ENCODE measurements around the gene TBX2.
A peak's percentile ranks its signal among the peaks of the same experiment; 100 is the strongest.

The TBX2 gene

GRCh38 chr17:61395983-61396585 is 3.6 kb upstream of the TBX2 start:
- H3K9me3 ChIP-seq (ENCODE audit: control insufficient read depth, low read length), result no peaks in the 10 kb centered on the region
- no peak for DNase-seq
- peaks cover 36% of the 10 kb centered on the region for H3K4me1 ChIP-seq (ENCODE audit: control insufficient read depth, insufficient read depth, low read length, poor library complexity, severe bottlenecking)
- no peak overlapping the region for H3K4me3 ChIP-seq (ENCODE audit: insufficient read depth, low read depth, low read length, poor library complexity, severe bottlenecking)
- H3K27me3 ChIP-seq (replicated peaks; ENCODE audit: control insufficient read depth, insufficient read depth, low read length, poor library complexity, severe bottlenecking), result peaks cover 39% of the 10 kb centered on the region
- H3K36me3 ChIP-seq (ENCODE audit: control insufficient read depth, insufficient read depth, low read length), result no peaks in the 10 kb centered on the region
- H3K27ac ChIP-seq (ENCODE audit: insufficient read depth, low read length, poor library complexity, severe bottlenecking), result no peak overlapping the region

DNA sequence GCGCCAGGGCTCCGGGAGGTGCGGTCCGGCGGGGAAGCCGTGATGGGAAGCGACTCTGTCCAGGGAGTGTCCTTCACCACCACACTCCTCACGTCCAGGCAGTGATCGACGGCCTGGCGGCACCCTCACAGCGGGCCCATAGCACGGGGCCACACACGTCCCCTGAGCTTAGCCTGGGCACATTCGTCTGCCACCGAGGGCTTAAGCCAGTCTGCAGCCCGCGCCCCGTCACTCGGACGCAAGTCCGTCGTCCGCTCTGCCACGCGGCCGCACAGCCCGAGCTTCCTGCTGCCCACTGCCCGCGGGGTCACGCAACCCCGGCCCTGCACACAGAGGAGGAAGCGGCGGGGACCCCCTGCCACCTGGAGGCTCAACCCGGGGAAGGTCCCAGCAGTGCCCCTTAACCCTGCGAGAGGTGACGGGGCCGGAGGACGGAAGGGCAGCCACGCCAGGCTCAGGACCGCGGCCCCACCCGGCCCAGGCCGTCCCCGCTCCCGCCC is 3.0 kb upstream of the TBX2 start:
- peaks cover 42% of the 10 kb centered on the region for H3K4me1 ChIP-seq (ENCODE audit: control insufficient read depth, insufficient read depth, low read length, poor library complexity, severe bottlenecking)
- no peaks in the 10 kb centered on the region for H3K36me3 ChIP-seq (ENCODE audit: control insufficient read depth, insufficient read depth, low read length)
- H3K9me3 ChIP-seq (ENCODE audit: control insufficient read depth, low read length), result no peaks in the 10 kb centered on the region
- no peak overlapping the region for H3K4me3 ChIP-seq (ENCODE audit: insufficient read depth, low read depth, low read length, poor library complexity, severe bottlenecking)
- H3K27me3 ChIP-seq (replicated peaks; ENCODE audit: control insufficient read depth, insufficient read depth, low read length, poor library complexity, severe bottlenecking), result peaks cover 45% of the 10 kb centered on the region
- no peak for DNase-seq
- no peak overlapping the region for H3K27ac ChIP-seq (ENCODE audit: insufficient read depth, low read length, poor library complexity, severe bottlenecking)

DNA sequence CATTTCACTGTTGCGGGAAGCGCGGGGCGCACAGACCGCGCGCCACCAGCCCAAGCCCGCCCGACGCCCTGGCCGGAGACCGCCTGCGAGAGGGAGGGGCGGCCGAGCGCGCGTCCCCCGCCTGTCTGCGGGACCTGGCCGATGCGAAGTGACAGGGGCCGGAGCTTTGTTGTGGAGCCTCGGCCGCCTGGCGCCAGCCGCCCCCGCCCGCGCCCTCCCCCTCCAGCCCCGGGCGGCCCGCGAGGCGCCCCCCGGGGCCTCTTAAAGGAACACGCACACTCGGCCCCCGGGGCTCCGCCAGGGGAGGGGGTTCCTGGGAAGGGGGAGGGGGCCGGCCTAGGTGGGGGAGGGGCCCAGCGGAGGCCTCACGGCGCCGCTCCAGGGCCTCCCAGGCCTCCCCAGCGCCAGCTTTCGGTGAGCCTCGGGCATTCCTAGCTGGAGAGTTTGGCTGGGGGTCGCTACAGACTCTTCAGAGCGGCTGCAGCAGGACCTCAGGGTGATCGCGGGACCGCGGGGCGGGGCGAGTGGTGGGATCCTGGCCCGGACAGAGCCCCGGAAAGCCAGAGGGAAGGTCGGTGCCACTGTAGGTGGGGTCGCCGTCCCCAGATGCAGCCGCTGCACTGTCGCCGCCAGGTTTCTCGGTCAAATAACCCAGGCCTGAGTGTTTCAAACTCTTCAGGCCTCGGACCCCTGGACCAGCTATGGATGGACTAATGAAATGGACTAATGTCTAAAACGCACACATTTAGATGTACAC is 2.4 kb upstream of the TBX2 start:
- no peaks in the 10 kb centered on the region for H3K36me3 ChIP-seq (ENCODE audit: control insufficient read depth, insufficient read depth, low read length)
- H3K4me1 ChIP-seq (ENCODE audit: control insufficient read depth, insufficient read depth, low read length, poor library complexity, severe bottlenecking), result peaks cover 44% of the 10 kb centered on the region
- H3K27me3 ChIP-seq (replicated peaks; ENCODE audit: control insufficient read depth, insufficient read depth, low read length, poor library complexity, severe bottlenecking), result peaks cover 50% of the 10 kb centered on the region
- H3K27ac ChIP-seq (ENCODE audit: insufficient read depth, low read length, poor library complexity, severe bottlenecking), result no peak overlapping the region
- H3K4me3 ChIP-seq (ENCODE audit: insufficient read depth, low read depth, low read length, poor library complexity, severe bottlenecking), result no peak overlapping the region
- H3K9me3 ChIP-seq (ENCODE audit: control insufficient read depth, low read length), result no peaks in the 10 kb centered on the region
- DNase-seq, result no peak

GRCh38 chr17:61398721-61399130 is 917 bp upstream of the TBX2 start:
- Histone ChIP-seq H3K4me3 (ENCODE audit: insufficient read depth, low read depth, low read length, poor library complexity, severe bottlenecking) (peak overlapping the region; percentile 12), H3K27ac (ENCODE audit: insufficient read depth, low read length, poor library complexity, severe bottlenecking) (no peak overlapping the region), H3K9me3 (ENCODE audit: control insufficient read depth, low read length) (no peaks in the 10 kb centered on the region), H3K27me3 (replicated peaks; ENCODE audit: control insufficient read depth, insufficient read depth, low read length, poor library complexity, severe bottlenecking) (peaks cover 65% of the 10 kb centered on the region), H3K4me1 (ENCODE audit: control insufficient read depth, insufficient read depth, low read length, poor library complexity, severe bottlenecking) (peaks cover 52% of the 10 kb centered on the region), H3K36me3 (ENCODE audit: control insufficient read depth, insufficient read depth, low read length) (no peaks in the 10 kb centered on the region)
- no peak for DNase-seq

GRCh38 chr17:61400066-61400716 is 548 bp downstream of the TBX2 start:
- Histone ChIP-seq H3K4me3 (ENCODE audit: insufficient read depth, low read depth, low read length, poor library complexity, severe bottlenecking) (peak overlapping the region; percentile 22), H3K27ac (ENCODE audit: insufficient read depth, low read length, poor library complexity, severe bottlenecking) (no peak overlapping the region), H3K36me3 (ENCODE audit: control insufficient read depth, insufficient read depth, low read length) (no peaks in the 10 kb centered on the region), H3K4me1 (ENCODE audit: control insufficient read depth, insufficient read depth, low read length, poor library complexity, severe bottlenecking) (peaks cover 66% of the 10 kb centered on the region), H3K27me3 (replicated peaks; ENCODE audit: control insufficient read depth, insufficient read depth, low read length, poor library complexity, severe bottlenecking) (peaks cover 79% of the 10 kb centered on the region), H3K9me3 (ENCODE audit: control insufficient read depth, low read length) (no peaks in the 10 kb centered on the region)
- DNase-seq, result no peak

DNA sequence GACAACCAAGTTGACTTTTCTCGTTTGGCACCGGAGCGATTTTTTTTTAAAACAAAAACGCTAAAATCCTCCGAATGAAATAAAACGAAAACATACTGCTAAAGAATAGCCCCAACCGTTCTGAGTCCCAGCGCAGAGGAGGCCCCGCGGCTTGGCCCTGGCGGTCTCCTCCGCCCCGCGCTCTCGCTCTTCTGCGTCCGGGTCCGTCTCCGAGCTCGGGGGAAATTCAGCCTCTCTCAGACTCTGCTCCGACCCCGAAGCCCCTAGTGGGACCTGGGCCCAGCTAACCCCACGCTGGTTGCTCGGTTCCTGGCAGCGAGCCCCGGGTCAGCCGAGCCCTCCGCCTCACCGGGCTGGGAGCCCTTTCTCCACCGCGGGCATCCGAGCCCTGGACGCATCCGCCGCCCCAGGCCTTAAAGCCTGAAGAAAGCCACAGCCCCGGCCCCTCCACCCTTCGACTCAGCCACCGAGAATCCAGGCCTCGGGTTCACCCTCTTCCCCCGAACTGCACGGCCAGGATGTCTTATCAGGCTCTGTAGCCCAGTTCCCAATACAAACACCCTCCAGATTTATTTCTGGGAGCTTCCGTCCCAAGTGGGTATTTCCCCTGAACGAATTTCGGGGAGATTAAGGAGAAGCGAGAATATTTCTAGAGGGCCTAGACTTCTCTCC is 1.2 kb downstream of the TBX2 start:
- peaks cover 72% of the 10 kb centered on the region for H3K4me1 ChIP-seq (ENCODE audit: control insufficient read depth, insufficient read depth, low read length, poor library complexity, severe bottlenecking)
- peak overlapping the region; percentile 22 for H3K4me3 ChIP-seq (ENCODE audit: insufficient read depth, low read depth, low read length, poor library complexity, severe bottlenecking)

GRCh38 chr17:61401389-61402072 is 1.9 kb downstream of the TBX2 start:
- Histone ChIP-seq H3K9me3 (ENCODE audit: control insufficient read depth, low read length) (no peaks in the 10 kb centered on the region), H3K27me3 (replicated peaks; ENCODE audit: control insufficient read depth, insufficient read depth, low read length, poor library complexity, severe bottlenecking) (peaks cover 87% of the 10 kb centered on the region), H3K4me1 (ENCODE audit: control insufficient read depth, insufficient read depth, low read length, poor library complexity, severe bottlenecking) (peaks cover 71% of the 10 kb centered on the region), H3K4me3 (ENCODE audit: insufficient read depth, low read depth, low read length, poor library complexity, severe bottlenecking) (no peak overlapping the region), H3K27ac (ENCODE audit: insufficient read depth, low read length, poor library complexity, severe bottlenecking) (no peak overlapping the region), H3K36me3 (ENCODE audit: control insufficient read depth, insufficient read depth, low read length) (no peaks in the 10 kb centered on the region)
- DNase-seq, result no peak

More for the DNA sequence above, 1.2 kb downstream of the TBX2 start:
- no peak for DNase-seq
- H3K36me3 ChIP-seq (ENCODE audit: control insufficient read depth, insufficient read depth, low read length), result no peaks in the 10 kb centered on the region
- no peaks in the 10 kb centered on the region for H3K9me3 ChIP-seq (ENCODE audit: control insufficient read depth, low read length)
- H3K27me3 ChIP-seq (replicated peaks; ENCODE audit: control insufficient read depth, insufficient read depth, low read length, poor library complexity, severe bottlenecking), result peaks cover 86% of the 10 kb centered on the region
- H3K27ac ChIP-seq (ENCODE audit: insufficient read depth, low read length, poor library complexity, severe bottlenecking), result no peak overlapping the region

DNA sequence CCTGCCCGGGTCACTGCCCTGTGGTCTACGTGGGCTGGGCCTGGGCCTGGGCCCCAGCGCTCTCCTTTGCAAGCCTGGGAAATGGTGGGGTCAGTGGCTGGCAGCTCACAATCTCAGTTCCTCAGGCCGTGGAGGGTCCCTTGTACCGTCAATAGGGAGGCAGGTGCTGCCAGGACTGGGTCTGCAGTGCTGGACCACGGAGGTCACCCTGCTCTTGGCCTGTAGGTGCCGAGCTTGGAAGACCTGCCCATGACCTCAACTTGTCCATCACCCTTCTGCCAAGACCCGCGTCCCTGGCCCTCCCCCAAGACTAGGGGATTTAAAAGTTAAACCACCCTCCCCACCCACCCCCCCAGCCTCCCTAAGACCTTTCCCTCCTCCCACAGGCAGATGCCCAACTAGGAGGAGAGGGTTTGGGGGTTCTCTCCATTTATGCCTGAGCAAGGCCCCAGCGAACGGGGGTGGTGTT is 2.5 kb downstream of the TBX2 start:
- Histone ChIP-seq H3K36me3 (ENCODE audit: control insufficient read depth, insufficient read depth, low read length) (no peaks in the 10 kb centered on the region), H3K27ac (ENCODE audit: insufficient read depth, low read length, poor library complexity, severe bottlenecking) (no peak overlapping the region), H3K9me3 (ENCODE audit: control insufficient read depth, low read length) (no peaks in the 10 kb centered on the region), H3K4me3 (ENCODE audit: insufficient read depth, low read depth, low read length, poor library complexity, severe bottlenecking) (no peak overlapping the region), H3K27me3 (replicated peaks; ENCODE audit: control insufficient read depth, insufficient read depth, low read length, poor library complexity, severe bottlenecking) (peaks cover 86% of the 10 kb centered on the region), H3K4me1 (ENCODE audit: control insufficient read depth, insufficient read depth, low read length, poor library complexity, severe bottlenecking) (peaks cover 66% of the 10 kb centered on the region)
- no peak for DNase-seq

- DNase-seq, result no peak
- no peaks in the 10 kb centered on the region for H3K9me3 ChIP-seq (ENCODE audit: control insufficient read depth, low read length)
- H3K4me1 ChIP-seq (ENCODE audit: control insufficient read depth, insufficient read depth, low read length, poor library complexity, severe bottlenecking), result peaks cover 57% of the 10 kb centered on the region
- no peaks in the 10 kb centered on the region for H3K36me3 ChIP-seq (ENCODE audit: control insufficient read depth, insufficient read depth, low read length)
- H3K27me3 ChIP-seq (replicated peaks; ENCODE audit: control insufficient read depth, insufficient read depth, low read length, poor library complexity, severe bottlenecking), result peaks cover 87% of the 10 kb centered on the region
- peak overlapping the region; percentile 36 for H3K4me3 ChIP-seq (ENCODE audit: insufficient read depth, low read depth, low read length, poor library complexity, severe bottlenecking)
- no peak overlapping the region for H3K27ac ChIP-seq (ENCODE audit: insufficient read depth, low read length, poor library complexity, severe bottlenecking)
Observed at GRCh38 chr17:61402978-61403800, 3.5 kb downstream of the TBX2 start.

Measured in effector memory CD4-positive, alpha-beta T cell (primary cell).